DND-41 (cell line): ENCODE data around the gene FAM156B.
"Not testable (repeated sequence)": the region's sequence is repeated elsewhere in the genome, so short reads cannot be mapped to it uniquely, and the experiment has no call there.

Experiments
- EZH2 ChIP-seq: IDR thresholded peaks from 3 replicates; pipeline ENCODE4 v1.6.1; 2012; ENCODE audit warnings: borderline replicate concordance, low read depth, mild to moderate bottlenecking, moderate library complexity, low read length, inconsistent platforms; ENCODE audit not compliant: severe bottlenecking
- TF ChIP-seq, protein P1 (sequence below): IDR thresholded peaks from 2 replicates; pipeline ENCODE4 v1.5.1; 2012; ENCODE audit warnings: borderline replicate concordance, low read length, moderate library complexity, mild to moderate bottlenecking; ENCODE audit not compliant: poor library complexity, severe bottlenecking; ENCODE audit errors: extremely low read depth

DNA sequence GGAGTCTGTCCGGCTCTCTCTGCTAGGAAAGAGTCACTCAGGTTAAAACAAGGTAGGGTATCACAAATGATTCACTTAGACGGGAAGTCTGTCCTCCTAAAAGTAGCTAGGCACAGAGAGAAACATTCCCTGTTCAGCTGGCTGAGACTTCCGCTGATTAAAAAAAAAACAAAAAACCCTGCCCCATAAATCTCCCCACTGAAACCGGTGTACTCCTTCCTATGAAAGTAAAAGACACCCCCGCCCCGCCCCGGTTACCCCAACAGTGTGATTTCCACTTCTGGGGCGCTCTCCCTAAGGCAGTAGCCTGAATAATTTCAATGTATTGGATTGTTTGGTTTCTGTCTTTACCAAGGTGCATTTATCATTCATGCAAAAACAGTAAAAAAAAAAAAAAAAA, 692 bp upstream of the FAM156B start:
- TF ChIP-seq, protein P1, sequence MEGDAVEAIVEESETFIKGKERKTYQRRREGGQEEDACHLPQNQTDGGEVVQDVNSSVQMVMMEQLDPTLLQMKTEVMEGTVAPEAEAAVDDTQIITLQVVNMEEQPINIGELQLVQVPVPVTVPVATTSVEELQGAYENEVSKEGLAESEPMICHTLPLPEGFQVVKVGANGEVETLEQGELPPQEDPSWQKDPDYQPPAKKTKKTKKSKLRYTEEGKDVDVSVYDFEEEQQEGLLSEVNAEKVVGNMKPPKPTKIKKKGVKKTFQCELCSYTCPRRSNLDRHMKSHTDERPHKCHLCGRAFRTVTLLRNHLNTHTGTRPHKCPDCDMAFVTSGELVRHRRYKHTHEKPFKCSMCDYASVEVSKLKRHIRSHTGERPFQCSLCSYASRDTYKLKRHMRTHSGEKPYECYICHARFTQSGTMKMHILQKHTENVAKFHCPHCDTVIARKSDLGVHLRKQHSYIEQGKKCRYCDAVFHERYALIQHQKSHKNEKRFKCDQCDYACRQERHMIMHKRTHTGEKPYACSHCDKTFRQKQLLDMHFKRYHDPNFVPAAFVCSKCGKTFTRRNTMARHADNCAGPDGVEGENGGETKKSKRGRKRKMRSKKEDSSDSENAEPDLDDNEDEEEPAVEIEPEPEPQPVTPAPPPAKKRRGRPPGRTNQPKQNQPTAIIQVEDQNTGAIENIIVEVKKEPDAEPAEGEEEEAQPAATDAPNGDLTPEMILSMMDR, result not testable (repeated sequence)
- not testable (repeated sequence) for TF ChIP-seq EZH2
